Measurements from ENCODE around the gene KIDINS220. TPM values are rescaled to one million over a fixed set of nuclear protein-coding genes. Genes with fewer than 3 reads are reported as not detected.

The KIDINS220 gene
- total RNA-seq, 1 donor from 2014 or later, result 26.9 TPM

DNA sequence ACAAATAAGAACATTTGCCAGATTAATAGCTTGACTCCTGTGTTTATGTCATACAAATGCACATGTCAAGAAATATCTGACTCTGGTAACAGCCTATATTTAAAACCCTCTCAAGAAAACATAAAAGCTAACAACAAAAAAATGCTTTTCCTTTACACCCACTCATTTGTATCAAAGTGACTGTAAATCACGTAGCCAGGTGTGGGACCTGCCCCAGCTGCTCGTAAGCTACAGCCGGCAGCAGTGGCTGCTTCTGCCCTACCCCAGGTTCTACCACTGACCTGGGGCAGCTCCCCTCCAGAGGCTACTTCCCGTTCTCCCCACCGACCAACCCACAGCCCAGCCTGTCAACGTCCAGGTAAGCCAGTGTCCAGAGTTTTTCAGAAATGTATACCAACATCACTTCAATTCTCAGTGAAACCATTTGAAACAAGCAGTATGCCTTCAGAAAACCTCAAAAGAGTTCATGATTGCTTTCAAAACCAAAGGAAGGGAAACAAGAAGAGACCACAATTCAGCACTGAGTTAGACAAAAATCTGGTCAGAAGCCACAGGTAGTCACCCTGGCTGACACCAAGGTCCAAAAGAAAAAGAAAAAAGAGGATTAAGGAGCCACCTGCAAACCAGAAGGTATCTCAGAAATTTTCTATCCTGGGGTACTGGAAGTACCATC is 40.4 kb downstream of the KIDINS220 start:
- H3K36me3 Mint-ChIP-seq (ENCODE audit: low read depth), result peaks cover 81% of the 10 kb centered on the region
- CTCF ChIA-PET, result no interaction called here

GRCh38 chr2:8796315-8796848 is 41.0 kb downstream of the KIDINS220 start:
- no peak for TF ChIP-seq CTCF (IDR thresholded peaks at IDR 0.05)
- no peak for ATAC-seq (ENCODE audit: low read depth)
- no peaks in the 10 kb centered on the region for H3K4me1 Mint-ChIP-seq
- ChIA-PET CTCF (no interaction called here), POLR2A (no interaction called here)
- H3K27ac Mint-ChIP-seq, result no peak overlapping the region
- no peak for DNase-seq
- intact Hi-C loops (cut with micrococcal nuclease), result no loop called here
- no peaks in the 10 kb centered on the region for H3K9me3 Mint-ChIP-seq
- H3K36me3 Mint-ChIP-seq (ENCODE audit: low read depth), result peaks cover 78% of the 10 kb centered on the region
- H3K27me3 Mint-ChIP-seq, result no peaks in the 10 kb centered on the region
- H3K4me3 Mint-ChIP-seq, result no peak overlapping the region

More for the DNA sequence above, 40.4 kb downstream of the KIDINS220 start:
- intact Hi-C loops (cut with micrococcal nuclease), result no loop called here
- Mint-ChIP-seq H3K9me3 (no peaks in the 10 kb centered on the region), H3K27me3 (no peaks in the 10 kb centered on the region), H3K27ac (no peak overlapping the region), H3K4me1 (no peaks in the 10 kb centered on the region), H3K4me3 (no peak overlapping the region)
- TF ChIP-seq CTCF (IDR thresholded peaks at IDR 0.05), result no peak
- ATAC-seq (ENCODE audit: low read depth) (no peak), DNase-seq (no peak)
- POLR2A ChIA-PET, result no interaction called here

DNA sequence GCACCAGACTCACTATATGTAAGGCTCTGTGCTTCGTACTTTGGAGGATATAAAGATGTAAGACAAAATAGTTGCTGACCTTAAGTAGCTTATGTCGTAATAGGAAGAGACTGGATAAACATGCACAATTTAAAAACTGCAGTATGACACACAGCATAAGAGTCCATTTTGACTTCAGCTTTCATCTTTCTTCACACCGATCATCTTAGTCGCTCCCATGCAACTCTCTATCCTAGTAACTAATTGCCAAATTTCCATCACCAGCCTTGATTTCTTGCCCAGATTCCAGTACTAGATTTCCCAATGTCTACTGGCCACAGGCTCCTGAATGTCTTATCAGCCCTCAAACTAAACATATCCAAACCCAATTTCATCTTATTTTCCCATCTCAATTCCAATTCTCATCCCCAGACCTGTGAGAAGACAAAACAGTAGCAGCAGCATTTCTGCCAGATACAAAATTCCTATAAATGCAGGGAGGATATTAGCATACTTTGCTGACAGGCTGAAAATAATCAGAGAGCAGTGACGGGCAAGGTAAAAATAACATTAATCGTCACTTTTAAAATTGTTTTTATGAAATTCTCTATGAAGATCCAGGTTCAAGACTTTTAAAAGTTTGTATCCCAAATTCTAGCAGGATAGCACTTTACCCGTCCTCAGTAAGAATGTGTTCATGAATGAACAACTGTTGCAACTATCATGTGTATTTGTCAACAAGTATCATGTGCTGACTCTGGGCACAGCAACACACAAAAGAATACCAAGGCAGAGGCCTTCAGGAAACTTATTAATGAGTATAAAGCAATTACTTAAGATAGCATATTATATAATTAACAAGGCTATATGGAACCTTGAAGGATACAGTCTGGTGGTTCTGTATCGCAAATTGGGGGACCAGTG is 42.2 kb downstream of the KIDINS220 start:
- ATAC-seq (ENCODE audit: low read depth), result no peak
- POLR2A ChIA-PET, result no interaction called here
- CTCF ChIA-PET, result no interaction called here

GRCh38 chr2:8790739-8791162 is 46.7 kb downstream of the KIDINS220 start:
- H3K36me3 Mint-ChIP-seq (ENCODE audit: low read depth), result peaks cover 68% of the 10 kb centered on the region
- ATAC-seq (ENCODE audit: low read depth) (no peak), DNase-seq (no peak)
- H3K27me3 Mint-ChIP-seq, result no peaks in the 10 kb centered on the region
- no peak overlapping the region for H3K4me3 Mint-ChIP-seq
- POLR2A ChIA-PET, result no interaction called here
- CTCF ChIA-PET, result no interaction called here
- no peak overlapping the region for H3K27ac Mint-ChIP-seq
- no peaks in the 10 kb centered on the region for H3K9me3 Mint-ChIP-seq
- intact Hi-C loops (cut with micrococcal nuclease), result no loop called here
- H3K4me1 Mint-ChIP-seq, result no peaks in the 10 kb centered on the region
- no peak for TF ChIP-seq CTCF (IDR thresholded peaks at IDR 0.05)

More for the DNA sequence above, 42.2 kb downstream of the KIDINS220 start:
- Mint-ChIP-seq H3K4me1 (no peaks in the 10 kb centered on the region), H3K9me3 (no peaks in the 10 kb centered on the region), H3K27me3 (no peaks in the 10 kb centered on the region), H3K36me3 (ENCODE audit: low read depth) (peaks cover 79% of the 10 kb centered on the region), H3K27ac (no peak overlapping the region), H3K4me3 (no peak overlapping the region)
- no peak for DNase-seq
- intact Hi-C loops (cut with micrococcal nuclease), result no loop called here
- no peak for TF ChIP-seq CTCF (IDR thresholded peaks at IDR 0.05)

DNA sequence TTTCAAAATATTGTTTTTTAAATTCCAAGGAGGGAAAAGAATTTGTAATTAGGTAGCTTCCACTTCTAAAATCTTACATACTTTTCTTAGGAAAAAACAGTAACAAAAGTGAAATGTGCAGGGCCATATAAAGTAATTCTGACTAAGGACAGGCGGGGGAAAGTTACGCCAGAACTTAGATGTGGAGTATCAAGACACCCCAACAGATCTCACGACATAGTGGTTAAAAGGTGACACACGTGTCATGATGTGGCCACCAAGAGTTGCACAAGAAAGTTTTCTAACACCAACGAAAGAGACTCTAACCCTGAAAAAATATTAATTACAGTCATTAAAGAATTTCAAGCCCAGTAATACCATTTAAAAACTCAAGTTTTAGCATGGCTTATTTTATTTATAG is 51.0 kb downstream of the KIDINS220 start:
- no peak for TF ChIP-seq CTCF (IDR thresholded peaks at IDR 0.05)
- Mint-ChIP-seq H3K27ac (no peak overlapping the region), H3K27me3 (no peaks in the 10 kb centered on the region), H3K4me3 (no peak overlapping the region), H3K9me3 (no peaks in the 10 kb centered on the region), H3K4me1 (no peaks in the 10 kb centered on the region), H3K36me3 (ENCODE audit: low read depth) (peaks cover 80% of the 10 kb centered on the region)
- no peak for DNase-seq
- CTCF ChIA-PET, result no interaction called here
- ATAC-seq (ENCODE audit: low read depth), result no peak
- POLR2A ChIA-PET, result no interaction called here
- intact Hi-C loops (cut with micrococcal nuclease), result no loop called here
